ENCODE results near the gene ONECUT2. TPM values are rescaled to one million over a fixed set of nuclear protein-coding genes. Genes with fewer than 3 reads are reported as not detected.

ONECUT2 gene
- total RNA-seq, 1 experiment from 2014 or later, result 1.2 TPM

GRCh38 chr18:57438743-57439608 is 3.8 kb downstream of the ONECUT2 start:
- H3K27me3 ChIP-seq (replicated peaks; ENCODE audit: insufficient read depth, low read depth, low read length, poor library complexity), result peaks cover 91% of the 10 kb centered on the region
- intact Hi-C loops (cut with micrococcal nuclease; ENCODE audit: unreplicated experiment), result loop anchor here (5.0 to 10.0 kb wide), 4 partner anchors 437 to 692 kb away; no protein-coding TSS in a partner anchor
- ChIA-PET CTCF (interaction anchor here (0.6 to 1.1 kb wide), 2 partner anchors 338 to 570 kb away, joined by 3 to 7 read pairs; no protein-coding TSS in a partner anchor), POLR2A (ENCODE audit: low non-redundant PET) (no interaction called here)
- TF ChIP-seq EZH2 (IDR thresholded peaks at IDR 0.05; ENCODE audit: borderline replicate concordance, low read depth, low read length, poor library complexity, severe bottlenecking), result peak; percentile 85
- peak; percentile 51 for TF ChIP-seq CTCF (conservative IDR thresholded peaks at IDR 0.05; ENCODE audit: low read depth, low read length)
- DNase-seq (ENCODE audit: low spot score), result no peak
- peak overlapping the region; percentile 40 for H3K4me3 ChIP-seq (ENCODE audit: low read depth, low read length, poor library complexity, severe bottlenecking)
- peaks cover 17% of the 10 kb centered on the region for H3K4me1 ChIP-seq (ENCODE audit: insufficient read depth, low read length, poor library complexity, severe bottlenecking)
- H3K9me3 ChIP-seq (ENCODE audit: low read depth, low read length, poor library complexity, severe bottlenecking), result no peaks in the 10 kb centered on the region
- no peak overlapping the region for H3K27ac ChIP-seq (ENCODE audit: low read depth, low read length, poor library complexity, severe bottlenecking)
- no TSS peak for BruUV-seq (replicated peaks)
- no peaks in the 10 kb centered on the region for H3K36me3 ChIP-seq (ENCODE audit: insufficient read depth, low read length, poor library complexity, severe bottlenecking)

DNA sequence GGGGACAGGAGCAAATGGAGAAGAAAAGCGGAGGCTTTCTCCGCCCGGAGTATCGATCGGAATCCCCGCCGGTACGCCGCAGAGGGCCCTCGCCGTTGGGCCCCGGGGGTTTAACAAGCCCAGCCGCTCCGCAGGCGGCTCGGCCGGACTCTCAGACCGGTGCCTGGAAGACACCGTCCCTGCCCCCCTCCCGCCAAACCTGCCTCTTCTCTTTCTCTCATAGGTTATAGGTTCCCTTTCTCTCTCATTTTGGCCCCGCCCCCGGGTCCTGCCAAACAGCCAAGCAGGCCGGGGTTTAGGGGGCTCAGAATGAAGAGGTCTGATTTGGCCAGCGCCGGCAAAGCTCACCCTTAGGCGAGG is 4.4 kb downstream of the ONECUT2 start:
- TF ChIP-seq CTCF (conservative IDR thresholded peaks at IDR 0.05; ENCODE audit: low read depth, low read length) (no peak), EZH2 (IDR thresholded peaks at IDR 0.05; ENCODE audit: borderline replicate concordance, low read depth, low read length, poor library complexity, severe bottlenecking) (no peak)
- DNase-seq (ENCODE audit: low spot score), result no peak
- BruUV-seq (replicated peaks), result no TSS peak
- POLR2A ChIA-PET (ENCODE audit: low non-redundant PET), result no interaction called here
- no peak overlapping the region for H3K27ac ChIP-seq (ENCODE audit: low read depth, low read length, poor library complexity, severe bottlenecking)
- CTCF ChIA-PET, result no interaction called here
- peaks cover 11% of the 10 kb centered on the region for H3K4me1 ChIP-seq (ENCODE audit: insufficient read depth, low read length, poor library complexity, severe bottlenecking)
- no peaks in the 10 kb centered on the region for H3K36me3 ChIP-seq (ENCODE audit: insufficient read depth, low read length, poor library complexity, severe bottlenecking)
- H3K4me3 ChIP-seq (ENCODE audit: low read depth, low read length, poor library complexity, severe bottlenecking), result no peak overlapping the region
- peaks cover 91% of the 10 kb centered on the region for H3K27me3 ChIP-seq (replicated peaks; ENCODE audit: insufficient read depth, low read depth, low read length, poor library complexity)
- intact Hi-C loops (cut with micrococcal nuclease; ENCODE audit: unreplicated experiment), result loop anchor here (5.0 to 10.0 kb wide), 4 partner anchors 437 to 692 kb away; no protein-coding TSS in a partner anchor
- no peaks in the 10 kb centered on the region for H3K9me3 ChIP-seq (ENCODE audit: low read depth, low read length, poor library complexity, severe bottlenecking)

DNA sequence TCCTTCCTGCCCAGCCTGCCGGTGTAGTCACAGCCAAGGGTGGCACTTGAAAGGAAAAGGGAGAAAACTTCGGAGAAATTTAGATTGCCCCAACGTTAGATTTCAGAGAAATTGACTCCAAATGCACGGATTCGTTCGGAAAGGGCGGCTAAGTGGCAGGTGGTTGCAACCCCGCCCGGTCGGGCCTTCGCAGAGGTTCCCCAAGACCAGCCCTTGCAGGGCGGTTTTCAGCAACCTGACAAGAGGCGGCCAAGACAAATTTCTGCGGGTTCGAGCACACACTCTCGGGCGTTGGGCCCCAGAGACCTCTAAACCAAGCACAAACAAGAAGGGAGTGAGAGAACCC is 4.8 kb downstream of the ONECUT2 start:
- Histone ChIP-seq H3K27me3 (replicated peaks; ENCODE audit: insufficient read depth, low read depth, low read length, poor library complexity) (peaks cover 91% of the 10 kb centered on the region), H3K4me1 (ENCODE audit: insufficient read depth, low read length, poor library complexity, severe bottlenecking) (peaks cover 10% of the 10 kb centered on the region), H3K9me3 (ENCODE audit: low read depth, low read length, poor library complexity, severe bottlenecking) (no peaks in the 10 kb centered on the region), H3K4me3 (ENCODE audit: low read depth, low read length, poor library complexity, severe bottlenecking) (no peak overlapping the region), H3K27ac (ENCODE audit: low read depth, low read length, poor library complexity, severe bottlenecking) (no peak overlapping the region), H3K36me3 (ENCODE audit: insufficient read depth, low read length, poor library complexity, severe bottlenecking) (no peaks in the 10 kb centered on the region)
- intact Hi-C loops (cut with micrococcal nuclease; ENCODE audit: unreplicated experiment), result loop anchor here (5.0 to 10.0 kb wide), 4 partner anchors 438 to 693 kb away; no protein-coding TSS in a partner anchor
- BruUV-seq (replicated peaks), result no TSS peak
- DNase-seq (ENCODE audit: low spot score), result no peak
- POLR2A ChIA-PET (ENCODE audit: low non-redundant PET), result no interaction called here
- CTCF ChIA-PET, result no interaction called here
- TF ChIP-seq CTCF (conservative IDR thresholded peaks at IDR 0.05; ENCODE audit: low read depth, low read length), result no peak
